WTC11 (cell line): ENCODE data around the gene COPS6. TPM values are rescaled to one million over a fixed set of nuclear protein-coding genes. Genes with fewer than 3 reads are reported as not detected.

Source experiments
- ATAC-seq: fragments of 200-7000 bp; cut with Tn5 transposase; 2 replicates; pipeline ENCODE4 v1.10.0; 2021; ENCODE audit warnings: mild to moderate bottlenecking, moderate library complexity
- CTCF ChIA-PET: fragments of 300-600 bp; sonication (Branson Sonifier 250); formaldehyde crosslinking; loops from one replicate; lab custom pipeline; 2021; ENCODE audit warnings: antibody characterized with exemption; lab: Charles Lee
- POLR2A ChIA-PET: fragments of 350-600 bp; sonication (Branson Sonifier 250); formaldehyde crosslinking; loops from one replicate; lab custom pipeline; 2021; ENCODE audit warnings: antibody characterized with exemption; lab: Charles Lee
- DNase-seq: peaks from one replicate; pipeline ENCODE4 v3.0.0; 2021; ENCODE audit warnings: low spot score
- H3K27ac Mint-ChIP-seq: 2 replicates; pipeline ENCODE4 v1.8.0; 2021; ENCODE audit warnings: mixed read lengths
- H3K27me3 Mint-ChIP-seq: 2 replicates; pipeline ENCODE4 v1.8.0; 2021; ENCODE audit warnings: low read depth, mild to moderate bottlenecking, moderate library complexity, mixed read lengths
- H3K36me3 Mint-ChIP-seq: 2 replicates; pipeline ENCODE4 v1.8.0; 2021; ENCODE audit warnings: mixed read lengths
- H3K4me1 Mint-ChIP-seq: 2 replicates; pipeline ENCODE4 v1.8.0; 2022; ENCODE audit warnings: mixed read lengths
- H3K4me3 Mint-ChIP-seq: 2 replicates; pipeline ENCODE4 v1.8.0; 2021; ENCODE audit warnings: mild to moderate bottlenecking, moderate library complexity, mixed read lengths
- H3K9me3 Mint-ChIP-seq: 2 replicates; pipeline ENCODE4 v1.8.0; 2021; ENCODE audit warnings: mixed read lengths
- ATF1 ChIP-seq: sonication (generic); formaldehyde crosslinking; IDR thresholded peaks from 2 replicates; pipeline ENCODE4 v1.8.1; 2023; ENCODE audit warnings: mild to moderate bottlenecking, moderate library complexity, missing genetic modification reagents
- CBFB ChIP-seq: sonication (generic); formaldehyde crosslinking; IDR thresholded peaks from 2 replicates; pipeline ENCODE4 v1.8.1; 2022; ENCODE audit warnings: mild to moderate bottlenecking, low read depth, missing genetic modification reagents
- ELF4 ChIP-seq: sonication (generic); formaldehyde crosslinking; IDR thresholded peaks from 2 replicates; pipeline ENCODE4 v1.8.1; 2022; ENCODE audit warnings: low read depth, mild to moderate bottlenecking, moderate library complexity, missing genetic modification reagents
- ESRRA ChIP-seq: sonication (generic); formaldehyde crosslinking; IDR thresholded peaks from 2 replicates; pipeline ENCODE4 v1.8.1; 2022; ENCODE audit warnings: mild to moderate bottlenecking, missing genetic modification reagents, borderline replicate concordance
- FOXJ3 ChIP-seq: sonication (generic); formaldehyde crosslinking; IDR thresholded peaks from 2 replicates; pipeline ENCODE4 v1.9.0; 2021; ENCODE audit warnings: missing genetic modification reagents, mild to moderate bottlenecking, borderline replicate concordance
- FOXK1 ChIP-seq: sonication (generic); formaldehyde crosslinking; IDR thresholded peaks from 2 replicates; pipeline ENCODE4 v1.8.0; 2022; ENCODE audit warnings: mild to moderate bottlenecking, moderate library complexity, missing genetic modification reagents
- GABPB1 ChIP-seq: sonication (generic); formaldehyde crosslinking; IDR thresholded peaks from 2 replicates; pipeline ENCODE4 v1.8.1; 2023; ENCODE audit warnings: mild to moderate bottlenecking, missing genetic modification reagents
- GTF2I ChIP-seq: fragments of 250-450 bp; sonication (Bioruptor Pico); conservative IDR thresholded peaks from 2 replicates; pipeline ENCODE4 v1.4.0; 2021; ENCODE audit warnings: mild to moderate bottlenecking
- IRF2 ChIP-seq: sonication (generic); formaldehyde crosslinking; IDR thresholded peaks from 2 replicates; pipeline ENCODE4 v1.8.0; 2022; ENCODE audit warnings: low read depth, missing genetic modification reagents, borderline replicate concordance
- MXD4 ChIP-seq: fragments of 250-450 bp; sonication (Bioruptor Pico); IDR thresholded peaks from 2 replicates; pipeline ENCODE4 v1.8.0; 2021; ENCODE audit warnings: mild to moderate bottlenecking, moderate library complexity, borderline replicate concordance
- NFATC4 ChIP-seq: fragments of 250-450 bp; sonication (Bioruptor Pico); IDR thresholded peaks from 2 replicates; pipeline ENCODE4 v1.9.0; 2021; ENCODE audit warnings: mild to moderate bottlenecking
- SMAD3 ChIP-seq: sonication (generic); formaldehyde crosslinking; IDR thresholded peaks from 2 replicates; pipeline ENCODE4 v1.8.0; 2022; ENCODE audit warnings: missing genetic modification reagents, mild to moderate bottlenecking, borderline replicate concordance
- SMAD4 ChIP-seq: sonication (generic); formaldehyde crosslinking; IDR thresholded peaks from 2 replicates; pipeline ENCODE4 v1.8.0; 2022; ENCODE audit warnings: mild to moderate bottlenecking, missing genetic modification reagents
- SP1 ChIP-seq: sonication (generic); formaldehyde crosslinking; conservative IDR thresholded peaks from 2 replicates; pipeline ENCODE4 v1.8.1; 2022; ENCODE audit warnings: missing genetic modification reagents
- TP53 ChIP-seq: sonication (generic); formaldehyde crosslinking; IDR thresholded peaks from 2 replicates; pipeline ENCODE4 v1.8.1; 2023; ENCODE audit warnings: mild to moderate bottlenecking, missing genetic modification reagents
- ZNF317 ChIP-seq: sonication (generic); formaldehyde crosslinking; IDR thresholded peaks from 2 replicates; pipeline ENCODE4 v1.8.1; 2023; ENCODE audit warnings: low read depth, mild to moderate bottlenecking, moderate library complexity, missing genetic modification reagents, borderline replicate concordance
- total RNA-seq: library from RNA; stranded (reverse); gene quantifications from 3 replicates; pipeline ENCODE4 v1.2.3, GENCODE V29; 2021
- TF ChIP-seq, protein P1 (sequence below): sonication (generic); formaldehyde crosslinking; IDR thresholded peaks from 2 replicates; pipeline ENCODE4 v1.8.0; 2022; ENCODE audit warnings: mild to moderate bottlenecking, missing genetic modification reagents
- TF ChIP-seq, protein P2 (sequence below): fragments of 250-450 bp; sonication (Bioruptor Pico); conservative IDR thresholded peaks from 2 replicates; pipeline ENCODE4 v1.9.0; 2021; ENCODE audit warnings: mild to moderate bottlenecking

The COPS6 gene
- total RNA-seq, 1 experiment from 2014 or later = 118 TPM

DNA sequence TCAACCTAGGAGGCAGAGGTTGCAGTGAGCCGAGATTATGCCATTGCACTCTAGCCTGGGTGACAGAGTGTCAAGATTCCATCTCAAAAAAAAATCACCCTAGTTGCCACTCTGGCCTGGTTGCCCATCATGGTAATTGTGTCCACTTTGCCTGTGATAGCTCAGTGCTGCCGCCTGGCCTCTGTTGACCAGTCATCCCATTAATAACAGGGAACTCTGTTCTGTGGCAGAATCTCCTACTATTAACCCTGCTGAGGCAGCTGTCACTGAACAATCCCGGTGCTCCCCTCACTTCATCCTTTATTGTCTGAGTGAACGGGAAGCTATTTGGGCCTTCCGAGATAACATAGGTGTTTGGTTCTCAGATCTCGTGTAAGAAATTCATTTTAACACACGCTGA is 21.8 kb upstream of the COPS6 start:
- ATAC-seq (peak; percentile 62), DNase-seq (no peak)
- Mint-ChIP-seq H3K27me3 (peaks cover 10% of the 10 kb centered on the region), H3K36me3 (peaks cover 59% of the 10 kb centered on the region), H3K4me3 (no peak overlapping the region), H3K27ac (no peak overlapping the region), H3K4me1 (no peaks in the 10 kb centered on the region)
- POLR2A ChIA-PET = interaction anchor here (0.6 kb wide), 1 partner anchor 35 kb away, joined by 3 read pairs; the partner anchor contains the start of gene AP4M1
- TF ChIP-seq, protein P1, sequence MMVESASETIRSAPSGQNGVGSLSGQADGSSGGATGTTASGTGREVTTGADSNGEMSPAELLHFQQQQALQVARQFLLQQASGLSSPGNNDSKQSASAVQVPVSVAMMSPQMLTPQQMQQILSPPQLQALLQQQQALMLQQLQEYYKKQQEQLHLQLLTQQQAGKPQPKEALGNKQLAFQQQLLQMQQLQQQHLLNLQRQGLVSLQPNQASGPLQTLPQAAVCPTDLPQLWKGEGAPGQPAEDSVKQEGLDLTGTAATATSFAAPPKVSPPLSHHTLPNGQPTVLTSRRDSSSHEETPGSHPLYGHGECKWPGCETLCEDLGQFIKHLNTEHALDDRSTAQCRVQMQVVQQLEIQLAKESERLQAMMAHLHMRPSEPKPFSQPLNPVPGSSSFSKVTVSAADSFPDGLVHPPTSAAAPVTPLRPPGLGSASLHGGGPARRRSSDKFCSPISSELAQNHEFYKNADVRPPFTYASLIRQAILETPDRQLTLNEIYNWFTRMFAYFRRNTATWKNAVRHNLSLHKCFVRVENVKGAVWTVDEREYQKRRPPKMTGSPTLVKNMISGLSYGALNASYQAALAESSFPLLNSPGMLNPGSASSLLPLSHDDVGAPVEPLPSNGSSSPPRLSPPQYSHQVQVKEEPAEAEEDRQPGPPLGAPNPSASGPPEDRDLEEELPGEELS (CRISPR knock-in tag) = no peak
- TF ChIP-seq SMAD3 (CRISPR knock-in tag) (no peak), GABPB1 (CRISPR knock-in tag) (no peak), MXD4 (CRISPR knock-in tag) (no peak)
- TF ChIP-seq, all 79 proteins: peak for 0
- CTCF ChIA-PET = interaction anchor here (0.5 to 1.3 kb wide), 7 partner anchors 17 to 762 kb away, joined by 3 to 5 read pairs (median 3); no protein-coding TSS in a partner anchor
- peaks cover 24% of the 10 kb centered on the region for H3K9me3 Mint-ChIP-seq

DNA sequence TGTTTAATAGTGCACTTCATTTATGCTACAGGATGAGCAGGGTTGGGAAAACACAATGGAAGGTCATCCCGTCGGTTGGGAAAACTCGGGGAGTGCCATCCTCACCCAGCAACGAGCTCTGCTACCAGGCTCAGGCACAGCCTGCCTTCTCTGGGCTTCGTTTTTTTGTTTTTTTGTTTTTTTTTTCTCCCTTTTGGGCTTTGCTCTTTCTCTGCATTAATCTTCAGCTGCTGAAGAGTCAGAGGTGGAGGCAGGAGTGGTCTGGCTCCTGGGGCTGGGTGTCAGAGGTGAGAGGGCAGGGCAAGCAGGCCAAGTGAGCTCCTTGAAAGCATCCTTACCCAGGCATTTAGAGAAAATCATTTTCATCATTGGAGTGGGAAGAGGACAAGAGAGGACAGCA is 18.8 kb upstream of the COPS6 start:
- H3K36me3 Mint-ChIP-seq = peaks cover 71% of the 10 kb centered on the region
- H3K4me3 Mint-ChIP-seq = no peak overlapping the region
- DNase-seq (no peak), ATAC-seq (no peak)
- no peak overlapping the region for H3K27ac Mint-ChIP-seq
- H3K27me3 Mint-ChIP-seq = peaks cover 13% of the 10 kb centered on the region
- H3K9me3 Mint-ChIP-seq = peaks cover 39% of the 10 kb centered on the region
- no peak for TF ChIP-seq CBFB (CRISPR knock-in tag)
- TF ChIP-seq ZNF317 = no peak
- TF ChIP-seq NFATC4 = no peak
- no peak for TF ChIP-seq SP1 (CRISPR knock-in tag)
- no peak for TF ChIP-seq FOXK1 (CRISPR knock-in tag)
- no peak for TF ChIP-seq SMAD4
- no peak for TF ChIP-seq ESRRA (CRISPR knock-in tag)
- TF ChIP-seq TP53 (CRISPR knock-in tag) = no peak
- TF ChIP-seq FOXJ3 (CRISPR knock-in tag) = no peak
- TF ChIP-seq, protein P2, sequence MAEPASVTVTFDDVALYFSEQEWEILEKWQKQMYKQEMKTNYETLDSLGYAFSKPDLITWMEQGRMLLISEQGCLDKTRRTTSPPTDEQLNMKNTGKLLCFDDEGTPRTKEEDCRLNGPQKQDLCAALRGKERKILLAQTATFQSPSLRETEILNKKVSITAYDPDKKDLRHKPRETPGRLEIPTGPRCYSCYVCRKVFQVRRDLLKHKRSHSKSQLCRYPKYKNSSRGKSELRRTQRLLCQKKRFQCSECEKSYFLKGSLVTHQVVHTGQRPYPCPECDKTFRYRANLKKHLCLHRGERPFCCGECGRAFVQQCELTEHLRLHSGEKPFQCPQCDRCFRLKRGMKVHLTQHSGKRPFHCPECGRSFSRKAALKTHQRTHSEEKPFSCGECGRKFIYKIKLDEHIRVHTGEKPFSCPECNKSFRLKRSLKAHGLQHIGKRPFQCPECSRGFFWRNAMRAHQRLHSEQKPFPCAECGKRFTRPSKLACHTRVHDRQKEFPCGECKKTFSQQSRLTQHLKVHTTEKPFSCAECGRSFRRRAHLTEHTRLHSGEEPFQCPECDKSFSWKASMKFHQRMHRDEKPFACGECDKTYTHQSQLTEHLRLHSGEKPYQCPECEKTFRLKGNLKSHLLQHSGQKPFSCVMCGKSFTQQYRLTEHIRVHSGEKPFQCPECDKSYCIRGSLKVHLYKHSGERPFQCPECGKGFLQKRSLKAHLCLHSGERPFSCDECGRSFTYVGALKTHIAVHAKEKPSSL (CRISPR knock-in tag) = no peak
- TF ChIP-seq ELF4 (CRISPR knock-in tag) = no peak
- ChIA-PET CTCF (interaction anchor here (0.7 kb wide), 1 partner anchor 13 kb away, joined by 4 read pairs; no protein-coding TSS in a partner anchor), POLR2A (interaction anchor here (0.7 kb wide), 1 partner anchor 853 kb away, joined by 5 read pairs; no protein-coding TSS in a partner anchor)
- no peaks in the 10 kb centered on the region for H3K4me1 Mint-ChIP-seq

DNA sequence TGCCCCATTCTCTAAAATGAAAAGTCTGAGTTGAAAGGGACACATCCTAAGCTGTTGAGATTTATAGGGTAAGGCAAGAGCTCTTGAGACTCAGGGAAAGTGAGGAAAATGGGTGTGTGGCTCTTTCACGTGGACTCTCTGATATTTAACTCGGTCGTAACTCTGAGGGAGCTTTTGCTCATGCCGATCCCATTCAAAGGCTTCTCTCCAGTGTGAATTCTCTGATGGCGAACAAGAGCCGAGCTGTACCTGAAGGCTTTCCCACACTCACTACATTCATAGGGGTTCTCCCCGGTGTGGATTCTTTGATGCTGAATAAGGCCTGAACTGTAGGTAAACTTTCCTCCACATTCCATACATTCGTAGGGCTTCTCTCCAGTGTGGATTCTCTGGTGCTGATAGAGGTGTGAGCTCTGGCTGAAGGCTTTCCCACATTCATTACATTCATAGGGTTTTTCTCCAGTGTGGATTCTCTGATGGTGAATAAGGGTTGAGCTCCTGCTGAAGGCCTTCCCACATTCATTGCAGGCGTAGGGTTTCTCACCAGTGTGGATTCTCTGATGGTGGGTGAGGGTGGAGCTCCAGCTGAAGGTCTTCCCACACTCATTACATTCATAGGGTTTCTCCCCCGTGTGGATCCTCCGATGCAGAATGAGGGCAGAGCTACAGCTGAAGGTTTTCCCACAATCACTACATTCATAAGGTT is 17.6 kb upstream of the COPS6 start:
- CTCF ChIA-PET = interaction anchor here (0.7 to 1.2 kb wide), 2 partner anchors 11 to 61 kb away, joined by 3 to 5 read pairs; no protein-coding TSS in a partner anchor

More for the DNA sequence above, 17.6 kb upstream of the COPS6 start:
- no peak overlapping the region for H3K4me3 Mint-ChIP-seq
- H3K9me3 Mint-ChIP-seq = peaks cover 51% of the 10 kb centered on the region
- peaks cover 13% of the 10 kb centered on the region for H3K27me3 Mint-ChIP-seq
- DNase-seq (no peak), ATAC-seq (no peak)
- H3K27ac Mint-ChIP-seq = no peak overlapping the region
- peaks cover 75% of the 10 kb centered on the region for H3K36me3 Mint-ChIP-seq
- POLR2A ChIA-PET = interaction anchor here (0.7 to 1.2 kb wide), 2 partner anchors 29 to 78 kb away, joined by 3 read pairs; partner anchors contain the start of gene LAMTOR4
- no peaks in the 10 kb centered on the region for H3K4me1 Mint-ChIP-seq
- TF ChIP-seq ATF1 (CRISPR knock-in tag) (no peak), GTF2I (CRISPR knock-in tag) (peak; percentile 36), IRF2 (CRISPR knock-in tag) (no peak)
